Tibial nerve (tissue), 3 donors: ENCODE measurements around the gene CAMSAP3.

ENCODE experiments used
- POLR2A ChIP-seq, 2 donors: fragments of 450-650 bp; IDR thresholded peaks; one replicate each; pipeline ENCODE4 v1.6.1; 2017; ENCODE audit warnings: antibody characterized with exemption in 2 of 2, mild to moderate bottlenecking in 2 of 2, moderate library complexity in 2 of 2
- TF ChIP-seq, protein P1 (sequence below), 5 experiments: fragments of 200-600 bp in 3 of 5; fragments of 450-650 bp in 2 of 5; sonication (generic) in 3 of 5; IDR thresholded peaks; one replicate each; pipeline ENCODE4 v1.5.1; 2016 to 2019; ENCODE audit warnings: antibody characterized with exemption in 5 of 5, mild to moderate bottlenecking in 3 of 5, moderate library complexity in 2 of 5

DNA sequence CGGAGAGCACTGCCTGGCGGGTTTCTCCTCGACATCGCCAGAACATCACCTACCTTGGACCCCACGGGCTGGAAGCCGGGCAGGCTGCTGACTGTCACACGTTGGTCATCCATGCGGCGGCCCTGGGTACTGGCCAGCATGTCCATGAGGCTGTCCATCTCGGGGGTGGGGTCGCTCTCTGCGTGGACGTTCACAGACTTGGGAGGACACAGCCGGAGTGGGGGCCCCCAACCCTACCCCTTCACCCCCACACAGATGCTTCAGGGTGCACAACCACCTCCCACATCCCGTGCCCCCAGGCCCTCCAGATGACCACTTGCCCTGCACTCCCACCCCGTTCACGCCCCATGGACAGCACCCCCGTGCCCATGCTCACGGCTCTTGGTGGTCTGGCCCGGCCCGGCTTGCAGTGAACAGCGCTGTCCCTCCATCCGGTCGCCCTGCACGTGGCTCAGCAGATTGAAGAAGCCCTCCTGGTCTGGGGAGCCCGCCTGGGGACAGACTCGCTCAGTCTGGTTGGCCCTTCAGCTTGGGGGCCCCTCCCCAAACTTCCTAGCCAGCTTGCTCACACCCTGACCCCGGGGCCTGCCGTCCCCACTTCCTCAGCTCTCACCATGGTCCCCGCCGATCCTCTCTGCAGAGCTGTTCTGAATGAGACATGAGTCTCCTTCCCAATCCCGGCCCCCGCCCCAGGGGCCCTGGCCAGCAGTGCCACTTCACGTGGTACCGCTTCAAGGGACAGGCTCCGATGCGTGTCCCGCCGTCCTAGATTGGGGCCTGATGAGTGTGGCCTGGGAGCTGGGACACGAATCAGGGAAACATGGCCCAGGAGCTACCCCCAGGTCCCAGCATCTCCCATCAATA, 36.9 kb downstream of the CAMSAP3 start:
- TF ChIP-seq, protein P1, sequence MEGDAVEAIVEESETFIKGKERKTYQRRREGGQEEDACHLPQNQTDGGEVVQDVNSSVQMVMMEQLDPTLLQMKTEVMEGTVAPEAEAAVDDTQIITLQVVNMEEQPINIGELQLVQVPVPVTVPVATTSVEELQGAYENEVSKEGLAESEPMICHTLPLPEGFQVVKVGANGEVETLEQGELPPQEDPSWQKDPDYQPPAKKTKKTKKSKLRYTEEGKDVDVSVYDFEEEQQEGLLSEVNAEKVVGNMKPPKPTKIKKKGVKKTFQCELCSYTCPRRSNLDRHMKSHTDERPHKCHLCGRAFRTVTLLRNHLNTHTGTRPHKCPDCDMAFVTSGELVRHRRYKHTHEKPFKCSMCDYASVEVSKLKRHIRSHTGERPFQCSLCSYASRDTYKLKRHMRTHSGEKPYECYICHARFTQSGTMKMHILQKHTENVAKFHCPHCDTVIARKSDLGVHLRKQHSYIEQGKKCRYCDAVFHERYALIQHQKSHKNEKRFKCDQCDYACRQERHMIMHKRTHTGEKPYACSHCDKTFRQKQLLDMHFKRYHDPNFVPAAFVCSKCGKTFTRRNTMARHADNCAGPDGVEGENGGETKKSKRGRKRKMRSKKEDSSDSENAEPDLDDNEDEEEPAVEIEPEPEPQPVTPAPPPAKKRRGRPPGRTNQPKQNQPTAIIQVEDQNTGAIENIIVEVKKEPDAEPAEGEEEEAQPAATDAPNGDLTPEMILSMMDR (IDR thresholded peaks at IDR 0.05) = no peak
- TF ChIP-seq POLR2A (IDR thresholded peaks at IDR 0.05) = no peak
